HG03439 (cell line): ENCODE measurements around the gene CATSPERB.
"Not testable (repeated sequence)": the region's sequence is repeated elsewhere in the genome, so short reads cannot be mapped to it uniquely, and the experiment has no call there.

ENCODE experiments used
- ATAC-seq: cut with Tn5 transposase; IDR thresholded peaks from one replicate; pipeline ENCODE4 v1.9.1; 2021; ENCODE audit warnings: mild to moderate bottlenecking, moderate library complexity; ENCODE audit not compliant: unreplicated experiment

CATSPERB gene

DNA sequence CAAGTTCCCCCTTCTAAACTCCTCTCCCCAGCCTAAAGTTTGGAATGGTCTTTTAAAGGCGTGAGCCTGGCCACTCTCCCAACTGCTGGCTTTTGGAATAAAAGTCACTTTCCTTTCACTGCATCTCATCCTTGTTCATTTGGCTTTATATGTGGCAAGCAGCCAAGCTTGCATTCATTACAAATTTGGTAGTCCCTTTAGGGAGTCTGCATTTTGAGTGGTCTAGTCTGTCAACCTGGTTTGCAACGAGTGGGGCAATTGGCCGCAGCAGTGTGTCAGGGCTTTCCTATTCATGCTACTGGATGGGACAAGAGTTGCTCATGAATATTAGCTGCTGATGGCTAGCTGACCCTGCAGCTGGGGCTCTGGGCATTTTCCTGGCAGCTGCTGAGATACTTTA, 57.0 kb downstream of the CATSPERB start:
- no peak for ATAC-seq

DNA sequence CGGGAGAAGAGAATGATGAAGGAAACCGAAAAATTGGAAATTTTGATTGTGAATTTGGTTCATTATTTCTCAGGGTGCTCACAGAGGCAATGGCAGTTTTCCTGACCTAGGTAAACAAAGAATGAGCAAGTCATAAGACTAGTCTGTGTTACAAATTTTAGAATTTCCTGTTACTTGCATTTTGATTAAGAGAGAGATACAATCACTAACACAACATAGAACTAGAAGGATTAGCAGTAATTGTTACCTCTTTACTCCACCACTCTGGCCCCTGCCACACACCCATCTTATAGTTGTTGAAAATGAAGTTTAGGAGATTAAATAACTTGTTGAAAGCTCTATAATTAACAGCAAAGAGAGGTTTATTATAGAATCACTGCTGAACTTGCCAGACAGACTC, 62.0 kb downstream of the CATSPERB start:
- no peak for ATAC-seq

DNA sequence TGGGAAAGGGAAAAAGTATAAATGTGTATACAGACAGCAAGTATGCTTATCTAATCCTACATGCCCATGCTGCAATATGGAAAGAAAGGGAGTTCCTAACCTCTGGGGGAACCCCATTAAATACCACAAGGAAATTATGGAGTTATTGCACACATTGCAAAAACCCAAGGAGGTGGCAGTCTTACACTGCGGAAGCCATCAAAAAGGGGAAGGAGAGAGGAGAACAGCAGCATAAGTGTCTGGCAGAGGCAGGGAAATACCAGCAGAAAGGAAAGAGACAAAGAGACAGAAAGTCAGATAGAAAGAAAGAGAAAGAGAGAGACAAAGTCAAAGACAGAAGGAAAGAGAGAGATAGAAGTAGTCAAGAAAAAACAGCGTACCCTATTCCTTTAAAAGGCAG, 64.8 kb downstream of the CATSPERB start:
- ATAC-seq, result not testable (repeated sequence)

DNA sequence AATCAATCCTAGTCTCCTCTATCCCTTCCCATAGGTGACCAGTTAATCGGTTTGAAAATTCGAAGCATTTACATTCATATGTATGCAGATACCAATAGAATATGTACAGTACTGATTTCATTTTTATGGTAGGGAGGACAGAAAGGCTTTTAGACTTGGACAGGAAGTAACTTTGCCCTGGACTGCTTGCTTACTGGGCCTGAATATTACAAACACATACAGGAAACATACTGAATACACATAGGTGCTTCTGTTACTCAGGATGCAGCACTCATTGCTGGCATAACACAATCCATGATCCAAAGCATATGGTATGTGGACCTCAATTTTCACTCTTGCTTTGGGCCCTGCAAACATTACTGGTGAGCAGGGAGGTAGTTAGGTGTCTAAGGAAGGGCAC, 71.1 kb downstream of the CATSPERB start:
- ATAC-seq, result no peak

DNA sequence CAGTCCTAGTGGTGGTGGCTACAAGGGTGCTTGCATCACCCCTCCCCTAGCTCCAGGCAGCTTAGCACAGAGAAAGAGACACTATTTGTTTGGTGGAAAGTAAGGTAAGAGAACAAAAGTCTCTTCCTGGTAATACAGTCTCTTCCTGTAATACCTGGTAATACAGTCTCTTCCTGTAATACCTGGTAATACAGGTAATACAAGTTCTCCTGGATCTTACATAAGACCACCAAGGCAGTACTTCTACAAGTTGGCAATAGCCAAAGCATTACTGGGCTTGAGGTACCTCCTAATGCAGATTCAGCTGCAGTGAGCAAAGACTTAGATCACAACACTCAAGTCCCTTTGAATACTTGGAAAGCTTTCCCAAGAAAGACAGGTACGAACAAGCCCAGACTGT, 77.0 kb downstream of the CATSPERB start:
- no peak for ATAC-seq

DNA sequence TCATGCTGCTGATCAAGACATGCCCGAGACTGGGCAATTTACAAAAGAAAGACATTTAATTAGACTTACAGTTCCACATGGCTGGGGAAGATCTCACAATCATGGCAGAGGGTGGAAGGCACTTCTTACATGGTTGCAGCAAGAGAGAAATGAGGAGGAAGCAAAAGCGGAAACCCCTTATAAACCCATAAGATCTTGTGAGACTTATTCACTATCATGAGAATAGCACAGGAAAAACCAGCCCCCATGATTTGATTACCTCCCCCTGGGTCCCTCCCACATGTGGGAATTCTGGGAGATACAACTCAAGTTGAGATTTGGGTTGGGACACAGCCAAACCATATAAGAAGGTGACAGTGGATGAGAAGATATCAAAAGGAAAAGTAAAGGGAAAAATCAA, 78.4 kb downstream of the CATSPERB start:
- no peak for ATAC-seq

DNA sequence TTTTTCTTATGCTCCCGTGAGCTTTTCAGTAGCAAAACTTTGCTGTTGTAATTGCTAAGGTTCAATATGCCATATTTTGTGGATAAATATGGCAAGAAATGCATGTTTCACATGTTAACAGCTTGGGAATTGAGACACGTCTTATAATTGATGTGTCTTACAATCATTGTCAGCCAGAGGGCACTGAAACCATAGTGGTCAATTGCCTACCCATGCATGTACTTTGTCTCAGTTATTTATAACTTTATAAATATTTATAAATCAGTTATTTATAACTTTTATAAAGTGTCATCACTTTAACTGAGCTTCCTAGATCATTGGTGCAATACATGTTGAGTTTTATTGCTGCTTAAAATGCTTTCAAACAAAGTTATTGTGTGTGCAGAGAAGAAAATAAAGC, 82.0 kb downstream of the CATSPERB start:
- ATAC-seq, result no peak

DNA sequence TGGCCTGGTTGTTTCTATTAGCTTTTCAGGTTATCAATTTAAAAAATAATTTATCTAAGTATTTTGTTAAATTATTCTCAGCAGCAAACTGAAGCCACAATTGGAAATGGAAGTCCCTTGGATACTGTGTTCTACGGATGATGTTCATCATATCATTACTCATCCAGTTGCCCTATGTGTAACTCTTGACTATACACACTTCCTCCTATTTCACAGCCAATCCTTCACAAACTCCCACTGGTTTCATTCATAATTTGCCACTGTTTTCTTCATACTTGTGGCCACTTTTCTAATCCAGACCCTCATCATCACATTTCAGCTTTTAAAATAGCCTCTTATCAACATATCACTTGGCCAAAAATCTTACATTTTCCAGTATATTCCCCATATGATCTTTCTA, 84.0 kb downstream of the CATSPERB start:
- no peak for ATAC-seq

DNA sequence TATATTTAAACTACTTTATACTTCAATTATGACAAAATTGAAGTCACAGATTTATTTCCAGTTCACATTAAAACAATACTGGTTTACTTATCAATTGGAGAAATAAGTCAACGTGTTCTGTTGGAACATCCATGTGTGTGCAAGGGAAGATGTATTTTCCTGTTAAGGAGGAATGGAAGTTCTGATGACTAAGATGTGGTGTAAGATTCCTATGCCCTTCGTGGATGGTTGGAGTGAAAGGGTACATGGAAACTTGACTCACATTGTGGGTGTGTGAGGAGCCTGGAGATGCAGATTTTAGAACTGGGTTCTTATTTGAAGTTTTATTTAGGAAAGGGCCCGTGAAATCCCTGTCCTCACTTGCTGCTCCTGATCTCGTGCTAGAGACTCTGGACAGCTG, 95.3 kb downstream of the CATSPERB start:
- no peak for ATAC-seq

DNA sequence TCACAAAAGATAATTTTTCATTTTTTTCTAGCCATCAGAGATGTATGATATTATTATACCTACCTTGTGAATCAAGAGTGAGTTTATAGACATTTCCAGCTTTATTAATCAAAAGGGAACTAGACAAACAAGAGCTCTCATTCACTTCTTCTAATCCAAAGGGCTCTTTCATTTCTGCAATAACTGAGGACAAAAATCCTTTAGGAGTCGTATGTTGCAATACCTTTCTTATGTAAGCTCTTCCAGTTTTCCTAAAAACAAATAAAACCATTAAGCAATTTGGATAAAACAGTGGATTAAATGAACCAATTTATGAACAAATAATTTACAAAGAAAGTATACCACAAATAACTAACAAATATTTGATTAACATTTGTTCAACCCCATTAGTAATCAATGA, 107.1 kb downstream of the CATSPERB start:
- ATAC-seq, result no peak

DNA sequence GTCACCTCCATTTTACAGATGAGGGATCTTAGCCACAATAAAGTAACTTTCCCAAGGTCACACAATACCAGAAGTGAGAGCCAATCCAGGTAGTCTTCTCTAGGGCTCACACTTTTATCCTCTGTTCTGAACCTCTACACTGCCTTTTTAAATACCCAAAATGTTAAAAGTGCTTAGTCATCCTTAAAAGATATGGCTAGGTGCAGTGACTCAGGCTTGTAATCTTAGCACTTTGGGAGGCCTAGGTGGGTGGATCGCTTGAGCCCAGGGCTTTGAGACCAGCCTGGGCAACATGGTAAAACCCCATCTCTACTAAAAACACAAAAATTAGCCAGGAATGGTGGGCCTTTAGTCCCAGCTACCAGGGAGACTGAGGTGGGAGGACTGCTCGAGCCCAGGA, 117.7 kb downstream of the CATSPERB start:
- ATAC-seq, result no peak

DNA sequence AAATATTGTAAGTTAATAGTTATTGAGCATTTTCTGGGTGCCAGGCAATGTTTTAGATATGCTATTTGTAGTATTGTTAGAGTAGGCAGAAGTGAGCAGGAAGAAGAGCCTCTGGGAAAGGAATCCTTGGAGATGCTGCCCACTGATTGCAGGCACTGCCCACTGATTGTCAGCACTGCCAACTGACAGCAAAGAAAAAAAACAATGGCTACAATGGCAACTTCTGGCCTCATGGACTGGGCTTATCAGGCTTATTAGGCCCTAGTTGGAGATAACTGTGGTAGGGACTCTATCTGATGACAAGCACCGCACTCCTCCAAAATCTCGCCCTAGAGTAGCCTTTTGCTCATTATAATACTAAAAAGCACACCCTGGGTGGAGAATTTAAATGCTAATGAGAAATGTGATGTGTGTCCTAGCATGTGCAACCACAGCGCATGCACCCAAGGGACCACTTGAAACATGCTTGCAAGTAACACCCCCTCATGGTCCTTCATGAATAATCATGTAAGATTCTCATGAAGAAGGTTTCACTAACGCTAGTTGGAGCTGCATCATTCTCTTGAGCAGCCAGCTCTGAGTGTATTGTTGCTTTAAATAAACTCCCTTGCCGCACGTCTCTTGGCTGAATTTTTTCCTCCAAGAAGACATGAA, 118.3 kb downstream of the CATSPERB start:
- no peak for ATAC-seq

DNA sequence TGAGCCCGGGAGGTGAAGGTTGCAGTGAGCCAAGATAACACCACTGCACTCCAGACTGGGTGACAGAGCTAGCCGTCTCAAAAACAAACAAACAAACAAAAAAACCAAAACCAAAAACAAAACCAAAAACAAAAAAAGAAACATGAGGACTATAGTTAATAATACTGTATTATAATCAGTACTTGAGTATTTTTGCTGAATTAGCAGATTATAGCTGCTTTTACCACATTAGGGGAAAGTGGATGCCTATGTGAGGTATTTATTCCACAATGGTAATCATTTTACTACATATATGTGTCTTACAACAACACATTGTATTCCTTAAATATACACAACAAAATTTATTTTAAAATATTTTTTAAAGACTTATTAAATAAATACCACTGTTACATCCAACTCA, 120.4 kb downstream of the CATSPERB start:
- ATAC-seq, result no peak

DNA sequence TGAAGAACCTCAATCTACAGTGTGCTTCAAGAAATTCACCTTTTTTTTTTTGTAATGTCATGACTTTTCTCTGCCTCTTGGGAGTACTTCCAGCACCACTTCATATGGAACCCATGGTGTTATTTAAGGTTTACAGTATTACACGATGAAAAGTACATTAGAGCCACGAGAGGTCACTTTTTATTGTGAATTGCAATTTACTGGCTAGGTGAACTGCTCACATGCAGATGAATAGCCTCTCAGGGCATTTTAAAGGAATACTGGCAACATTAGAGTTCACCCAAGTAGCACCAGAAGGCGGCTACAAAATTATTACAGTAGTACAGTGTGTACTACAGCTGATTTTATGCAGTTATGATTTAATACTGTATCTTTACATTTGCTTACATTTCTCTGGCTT, 122.7 kb downstream of the CATSPERB start:
- no peak for ATAC-seq

DNA sequence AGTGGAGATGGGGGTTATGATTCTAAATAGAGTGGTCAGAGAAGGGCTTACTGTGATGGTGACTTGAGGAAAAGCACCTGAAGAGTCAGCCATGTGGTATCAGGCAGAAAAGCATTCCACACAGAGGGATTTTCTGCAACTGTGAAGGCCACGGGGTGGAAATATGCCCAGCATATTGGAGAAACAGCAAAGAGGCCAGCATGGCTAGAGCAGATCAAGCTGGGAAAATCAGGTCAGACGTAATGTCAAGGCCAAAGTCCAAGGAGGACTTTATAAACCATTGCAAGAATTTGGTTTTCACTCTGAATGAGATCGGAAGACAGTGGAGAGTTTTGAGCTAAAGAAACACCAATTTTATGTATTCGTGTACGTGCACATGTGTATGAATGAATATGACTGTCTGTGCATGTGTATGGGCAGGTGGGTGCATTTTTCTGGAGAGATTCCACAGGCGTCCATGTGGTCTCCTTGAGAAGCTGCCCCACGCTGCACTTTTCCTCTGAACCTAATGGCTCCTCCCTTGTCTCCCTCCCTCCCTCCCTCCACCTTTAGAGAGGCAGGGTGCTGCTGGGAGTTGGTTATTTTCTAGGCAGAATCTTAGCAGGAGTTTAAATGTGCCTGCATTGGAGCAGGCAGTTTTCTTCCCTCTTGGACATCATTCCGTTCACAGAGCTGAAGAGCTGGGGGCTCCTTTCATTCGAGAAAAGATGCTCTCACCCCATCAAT, 124.4 kb downstream of the CATSPERB start:
- no peak for ATAC-seq

DNA sequence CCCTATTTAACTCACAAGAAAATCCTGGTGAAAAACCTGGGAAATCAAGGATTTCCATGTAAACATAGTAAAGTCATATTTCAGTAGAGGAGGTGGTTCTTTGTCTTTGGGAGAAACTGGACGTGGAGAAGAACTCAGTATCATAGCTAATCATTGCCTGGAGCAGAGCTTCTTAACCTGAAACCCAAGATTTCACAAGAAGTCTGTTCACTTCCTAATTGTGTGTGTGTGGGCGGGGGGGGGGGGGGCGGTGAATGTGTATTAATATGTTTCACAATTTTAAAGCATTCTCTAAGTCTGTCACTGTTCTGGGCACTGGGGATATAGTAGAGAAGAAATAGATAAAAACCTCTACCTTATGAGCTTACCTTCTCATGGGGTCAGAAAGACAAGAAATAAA, 125.0 kb downstream of the CATSPERB start:
- ATAC-seq, result no peak

DNA sequence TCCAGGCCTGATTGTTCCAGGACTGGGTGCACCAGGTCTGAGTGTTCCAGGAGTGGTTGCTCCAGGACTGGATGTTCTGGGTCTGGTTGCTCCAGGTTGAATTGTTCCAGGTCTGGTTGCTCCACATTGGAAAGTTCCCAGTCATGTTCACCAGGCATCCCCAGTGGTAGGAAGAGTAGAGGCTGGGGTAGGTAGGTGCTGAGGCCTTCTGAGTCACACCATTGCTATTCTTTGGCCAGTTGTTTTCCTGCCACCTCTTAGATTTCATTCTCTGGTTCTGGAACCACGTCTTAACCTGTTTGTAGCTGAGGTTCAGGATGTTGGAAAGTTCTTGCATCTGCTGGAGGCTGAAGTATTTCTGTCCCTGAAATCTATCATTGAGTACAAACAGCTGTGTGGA, 127.3 kb downstream of the CATSPERB start:
- not testable (repeated sequence) for ATAC-seq

DNA sequence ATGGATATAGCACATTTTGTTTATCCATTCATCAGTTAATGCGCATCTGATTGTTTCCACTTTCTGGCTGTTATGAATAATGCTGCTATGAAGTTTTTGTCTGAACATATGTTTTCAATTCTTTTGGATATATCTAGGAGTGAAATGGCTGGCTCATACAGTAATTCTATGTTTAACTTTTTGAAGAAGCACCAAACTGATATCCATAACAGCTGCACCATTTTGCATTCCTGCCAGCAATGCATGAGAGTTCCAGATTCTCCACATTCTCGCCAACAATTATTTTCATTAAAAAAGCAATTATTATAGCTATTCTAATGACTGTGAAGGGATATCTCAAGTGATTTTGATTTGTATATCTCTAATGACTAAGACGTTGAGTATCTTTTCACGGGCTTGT, 131.9 kb downstream of the CATSPERB start:
- ATAC-seq, result no peak

DNA sequence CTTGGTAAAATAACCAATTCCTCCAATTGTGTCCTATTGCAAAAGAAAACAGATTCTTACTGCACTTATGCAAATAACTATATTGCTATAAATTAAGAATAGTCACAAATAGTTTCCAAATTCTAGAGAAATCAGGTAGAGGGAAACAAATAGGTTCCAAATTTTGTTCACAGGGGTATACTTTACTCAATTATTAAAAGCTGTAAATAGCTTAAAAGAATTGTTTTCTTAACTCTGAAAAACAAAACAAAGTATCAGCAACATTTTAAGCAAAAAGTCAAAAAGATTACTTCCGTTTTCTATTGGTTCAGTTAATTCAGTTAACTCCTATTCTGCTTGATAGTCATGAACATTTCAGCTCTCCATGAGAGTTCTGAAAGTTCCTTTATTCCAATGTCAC, 136.2 kb downstream of the CATSPERB start:
- ATAC-seq, result no peak

DNA sequence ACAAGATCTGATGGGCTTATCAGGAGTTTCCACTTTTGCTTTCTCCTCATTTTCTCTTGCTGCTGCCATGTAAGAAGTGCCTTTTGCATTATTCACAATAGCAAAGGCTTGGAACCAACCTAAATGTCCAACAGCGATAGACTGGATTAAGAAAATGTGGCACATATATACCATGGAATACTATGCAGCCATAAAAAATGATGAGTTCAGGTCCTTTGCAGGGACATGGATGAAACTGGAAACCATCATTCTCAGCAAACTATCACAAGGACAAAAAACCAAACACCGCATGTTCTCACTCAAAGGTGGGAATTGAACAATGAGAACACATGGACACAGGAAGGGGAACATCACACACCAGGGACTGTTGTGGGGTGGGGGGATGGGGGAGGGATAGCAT, 137.9 kb downstream of the CATSPERB start:
- ATAC-seq, result not testable (repeated sequence)

DNA sequence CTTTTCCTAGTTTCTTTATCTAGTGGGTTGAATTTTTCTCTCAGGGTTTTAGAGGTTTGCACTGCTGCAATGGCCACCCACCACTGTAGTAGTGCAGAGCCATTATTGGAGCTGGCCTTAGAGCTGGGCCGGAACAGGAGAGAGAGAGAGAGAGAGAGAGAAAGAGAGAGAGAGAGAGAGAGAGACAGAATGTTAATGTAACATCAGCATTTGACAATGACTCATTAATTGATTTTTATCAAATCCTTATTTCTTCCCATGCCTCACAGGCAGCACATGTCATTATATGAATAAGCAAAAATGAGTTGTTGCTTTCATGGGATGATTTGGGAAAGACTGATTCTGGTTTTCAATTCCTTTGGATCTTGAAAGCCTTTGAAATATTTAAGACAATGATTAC, 145.5 kb downstream of the CATSPERB start:
- no peak for ATAC-seq

DNA sequence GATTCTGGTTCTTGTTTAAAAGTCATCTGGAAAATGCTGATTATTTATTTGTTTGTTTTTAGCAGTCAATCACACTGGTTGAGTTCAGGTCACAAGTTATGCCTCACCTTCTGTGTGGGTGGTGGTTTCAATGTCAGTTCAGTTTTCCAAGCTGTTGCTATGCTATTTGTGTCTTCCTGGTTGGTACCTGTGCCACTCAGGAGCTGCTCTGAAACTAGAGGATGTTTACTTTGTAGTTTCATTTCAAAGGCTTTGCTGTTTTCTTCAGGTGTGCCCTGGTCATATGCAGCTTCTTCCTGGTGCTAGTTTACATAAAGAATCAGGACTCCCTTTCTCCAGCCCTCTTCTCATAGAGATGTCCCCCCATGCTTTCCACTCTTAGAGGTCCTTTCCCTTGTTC, 146.0 kb downstream of the CATSPERB start:
- ATAC-seq, result no peak

DNA sequence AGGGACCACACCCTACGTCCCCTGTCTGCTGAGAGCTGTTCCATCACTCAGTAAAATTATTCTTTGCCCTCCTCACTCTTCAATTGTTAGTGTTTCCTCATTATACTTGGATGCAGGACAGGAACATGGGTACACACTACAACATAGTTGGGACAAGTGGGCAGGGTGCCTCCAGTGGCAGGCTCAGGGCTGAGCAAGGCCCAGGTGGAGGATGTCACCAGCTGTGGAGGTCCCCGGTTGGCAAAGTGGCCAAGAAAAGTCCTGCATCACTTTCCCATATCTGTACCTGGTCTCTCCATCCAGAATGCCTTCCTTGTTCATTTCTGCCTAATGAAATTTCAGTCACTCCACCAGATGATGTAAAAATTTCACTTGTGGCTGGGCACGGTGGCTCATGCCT, 149.1 kb downstream of the CATSPERB start:
- ATAC-seq, result no peak
